Stomach (tissue), 4 donors: ENCODE results near the gene PRDM2.

ENCODE experiments used
- CTCF ChIP-seq, 7 experiments: fragments of 450-650 bp in 4 of 7; fragments of 200-600 bp in 3 of 7; sonication (generic) in 3 of 7; IDR thresholded peaks; one replicate each; pipeline ENCODE4 v1.5.1; 2016 to 2019; ENCODE audit warnings: antibody characterized with exemption in 7 of 7, control low read depth in 2 of 7, mild to moderate bottlenecking in 1 of 7
- EP300 ChIP-seq: sonication (generic); formaldehyde crosslinking; IDR thresholded peaks from one replicate; pipeline ENCODE4 v1.6.1; 2017; ENCODE audit warnings: antibody characterized with exemption
- POLR2A ChIP-seq, 4 donors: fragments of 450-650 bp; IDR thresholded peaks; one replicate each; pipeline ENCODE4 v1.6.1; 2016; ENCODE audit warnings: antibody characterized with exemption in 4 of 4, control low read depth in 2 of 4, mild to moderate bottlenecking in 1 of 4, moderate library complexity in 1 of 4

DNA sequence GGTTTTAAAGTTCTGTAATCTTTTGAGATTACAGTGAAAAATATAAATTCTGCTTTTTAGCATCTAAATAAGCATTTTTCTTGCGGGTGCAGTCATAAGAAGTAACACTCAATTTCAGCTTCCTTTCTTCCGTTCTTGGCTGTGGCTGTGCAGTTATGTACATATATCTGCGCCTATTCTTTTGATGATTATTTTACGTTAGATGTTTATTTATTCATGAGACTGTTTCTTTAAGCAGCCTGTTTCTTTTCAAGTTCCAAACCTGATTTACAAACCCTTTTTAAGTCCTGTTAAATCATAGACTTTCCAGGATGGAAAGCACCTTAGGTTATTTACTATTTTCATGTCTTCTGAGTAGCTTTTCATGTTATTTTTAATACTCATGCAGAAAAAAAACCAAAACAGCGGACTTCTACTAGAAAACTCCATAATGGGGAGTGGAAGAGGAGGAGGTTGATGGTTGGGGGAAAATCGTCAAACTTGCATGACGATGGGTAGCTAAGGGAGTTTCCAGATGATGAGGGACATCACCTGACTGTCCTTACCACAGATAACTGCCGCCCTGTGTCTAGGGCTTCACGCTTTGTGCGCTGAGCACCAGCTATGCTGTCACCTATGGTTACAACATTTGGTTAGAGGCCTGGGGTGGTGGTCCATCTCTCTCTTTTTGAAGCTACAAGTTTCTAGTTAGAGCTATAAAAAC lies 2.6 kb downstream of the PRDM2 start:
- TF ChIP-seq CTCF (IDR thresholded peaks at IDR 0.05) (no peak), POLR2A (IDR thresholded peaks at IDR 0.05) (no peak), EP300 (no peak)
